K562 (cell line): ENCODE measurements around the gene PLEKHG3. TPM values are rescaled to one million over a fixed set of nuclear protein-coding genes. Genes with fewer than 3 reads are reported as not detected.

Experiments
- ATAC-seq: fragments of 200-7000 bp; cut with Tn5 transposase; 3 replicates; pipeline ENCODE4 v1.9.1; 2020; ENCODE audit warnings: moderate library complexity
- BruUV-seq: library from RNA; stranded (reverse); fragments of 400-500 nt; replicated peaks from 2 replicates; lab custom pipeline; 2021; lab: Mats Ljungman, UMichigan
- CTCF ChIA-PET: fragments of 300-600 bp; formaldehyde crosslinking; extraction: SDS; loops from one replicate; lab custom pipeline; 2021; ENCODE audit warnings: low intra/inter-chr PET ratio; lab: Yijun Ruan, JAX
- POLR2A ChIA-PET: fragments of 300-600, 350-650 bp; sonication (Branson Sonifier 250); formaldehyde crosslinking; extraction: SDS; loops from one replicate; lab custom pipeline; 2021; ENCODE audit warnings: antibody characterized with exemption, inconsistent platforms; lab: Yijun Ruan, JAX
- DNase-seq, 4 experiments: peaks; one replicate each; pipeline versions ENCODE4 v3.0.0 to v3.0.0-alpha.2; 2011 to 2018; ENCODE audit warnings: low spot score in 3 of 4, mixed read lengths in 3 of 4; ENCODE audit errors: extremely low read depth in 1 of 4
- FAIRE-seq: peaks from 2 replicates; lab custom pipeline; 2011; peaks lifted over from hg19 to GRCh38; lab: Jason Lieb, UNC
- H2AFZ ChIP-seq: 2 replicates; pipeline ENCODE4 v1.6.0; 2011; ENCODE audit warnings: low read depth, low read length, control low read depth, inconsistent platforms
- H3K27ac ChIP-seq: fragments of 200-600 bp; 3 replicates; pipeline ENCODE4 v1.8.0; 2011; ENCODE audit warnings: low read depth, mild to moderate bottlenecking, control low read depth, inconsistent platforms, low read length, moderate library complexity, mixed read lengths; ENCODE audit errors: extremely low read depth
- H3K27me3 ChIP-seq, 2 experiments: fragments of 300-600 bp in 1 of 2; 2 replicates in 1 of 2; 3 replicates in 1 of 2; pipeline versions ENCODE4 v1.6.0 to v1.8.0; 2011; ENCODE audit warnings: inconsistent platforms in 2 of 2, low read length in 2 of 2, mild to moderate bottlenecking in 1 of 2, mixed read lengths in 1 of 2, moderate library complexity in 1 of 2; ENCODE audit not compliant: control insufficient read depth in 2 of 2, insufficient read depth in 2 of 2
- H3K36me3 ChIP-seq: fragments of 300-600 bp; 3 replicates; pipeline ENCODE4 v1.8.0; 2011; ENCODE audit warnings: mild to moderate bottlenecking, low read length, inconsistent platforms; ENCODE audit not compliant: control insufficient read depth, insufficient read depth
- H3K4me1 ChIP-seq, 2 experiments: fragments of 200-600 bp in 1 of 2; replicated peaks in 1 of 2; 2 replicates in 1 of 2; 3 replicates in 1 of 2; pipeline versions ENCODE4 v1.5.1 to v1.8.0; 2011; ENCODE audit warnings: inconsistent platforms in 2 of 2, low read length in 2 of 2, mild to moderate bottlenecking in 1 of 2, mixed read lengths in 1 of 2, moderate library complexity in 1 of 2; ENCODE audit not compliant: control insufficient read depth in 2 of 2, insufficient read depth in 2 of 2
- H3K4me2 ChIP-seq: 2 replicates; pipeline ENCODE4 v1.6.1; 2011; ENCODE audit warnings: low read length, control low read depth, inconsistent platforms, mixed read lengths; ENCODE audit not compliant: insufficient read depth
- H3K4me3 ChIP-seq: fragments of 200-600 bp; sonication (generic), shearing (Covaris generic); 2 replicates; pipeline ENCODE4 v1.5.1; 2016; ENCODE audit warnings: control low read depth, inconsistent platforms
- H3K79me2 ChIP-seq: fragments of 200-600 bp; 3 replicates; pipeline ENCODE4 v1.8.0; 2011; ENCODE audit warnings: low read length, inconsistent platforms; ENCODE audit not compliant: control insufficient read depth, insufficient read depth
- H3K9ac ChIP-seq, 2 experiments: 2 replicates each; pipeline versions ENCODE4 v1.6.0 to v1.6.1; 2011; ENCODE audit warnings: low read depth in 2 of 2, low read length in 2 of 2, control low read depth in 1 of 2, inconsistent platforms in 1 of 2, mild to moderate bottlenecking in 1 of 2, mixed read lengths in 1 of 2; ENCODE audit not compliant: insufficient read depth in 1 of 2
- H3K9me1 ChIP-seq: one replicate; pipeline ENCODE4 v1.6.0; 2011; ENCODE audit warnings: inconsistent platforms, mild to moderate bottlenecking, low read length, moderate library complexity; ENCODE audit not compliant: control insufficient read depth, insufficient read depth
- H3K9me3 ChIP-seq: replicated peaks from 2 replicates; pipeline ENCODE4 v1.5.1; 2011; ENCODE audit warnings: low read depth, low read length, inconsistent platforms; ENCODE audit not compliant: control insufficient read depth, insufficient read depth
- H4K20me1 ChIP-seq: replicated peaks from 2 replicates; pipeline ENCODE4 v1.6.1; 2011; ENCODE audit warnings: low read length, inconsistent platforms, mixed read lengths; ENCODE audit not compliant: control insufficient read depth, insufficient read depth
- ATF7 ChIP-seq: fragments of 450-650 bp; IDR thresholded peaks from 2 replicates; pipeline ENCODE4 v1.7.1; 2014; ENCODE audit warnings: mild to moderate bottlenecking, moderate library complexity
- CAMTA2 ChIP-seq: fragments of 250-450 bp; sonication (Bioruptor Pico); conservative IDR thresholded peaks from 2 replicates; pipeline ENCODE4 v1.5.1; 2022
- HIVEP1 ChIP-seq: fragments of 250-450 bp; sonication (Bioruptor Pico); IDR thresholded peaks from 2 replicates; pipeline ENCODE4 v1.4.0; 2020; ENCODE audit warnings: mild to moderate bottlenecking
- JUN ChIP-seq, 2 experiments: sonication (generic) in 1 of 2; formaldehyde crosslinking in 1 of 2; IDR thresholded peaks; 2 replicates each; pipeline versions ENCODE4 v1.6.1 to v1.8.0; 2012 to 2022; ENCODE audit warnings: borderline replicate concordance in 2 of 2, mild to moderate bottlenecking in 2 of 2, improper control_type of control experiment in 1 of 2, low read depth in 1 of 2, low read length in 1 of 2, missing genetic modification reagents in 1 of 2
- MTA3 ChIP-seq: fragments of 450-650 bp; formaldehyde crosslinking; IDR thresholded peaks from 2 replicates; pipeline ENCODE4 v1.6.1; 2017; ENCODE audit warnings: mild to moderate bottlenecking, borderline replicate concordance
- ZC3H4 ChIP-seq: sonication (generic); formaldehyde crosslinking; IDR thresholded peaks from 2 replicates; pipeline ENCODE4 v1.9.0; 2021; ENCODE audit warnings: missing genetic modification reagents, borderline replicate concordance
- ZNF316 ChIP-seq: fragments of 450-650 bp; IDR thresholded peaks from 2 replicates; pipeline ENCODE4 v1.6.1; 2016
- WGBS: fragments of 100-300 bp; shearing (Covaris generic); methylation state at CpG from one replicate; pipeline ENCODE4 v1.1.6; 2016; ENCODE audit warnings: low coverage, mixed read lengths; ENCODE audit not compliant: insufficient coverage; ENCODE audit errors: missing lambda C conversion rate; 5-methylcytosine and 5-hydroxymethylcytosine counted together
- in situ Hi-C: fragments of 300-500 bp; cut with MboI; formaldehyde crosslinking; loops from 4 replicates; pipeline ENCODE4 v1.15.0; 2018; ENCODE audit warnings: inconsistent platforms, mixed read lengths
- intact Hi-C: fragments of 100-400 bp; cut with micrococcal nuclease; formaldehyde crosslinking; loops from 2 replicates; pipeline ENCODE4 v1.14.2; 2022
- polyA plus RNA-seq, 8 experiments: library from polyadenylated mRNA; depleted of rRNA in 4 of 8; stranded (reverse) in 5 of 8; unstranded in 3 of 8; fragments of >200 nt; fragmentation: Nextera tagmentation in 2 of 8; fragmentation: Illumina TruSeq in 1 of 8; extraction: Ambion mirVana in 2 of 8; extraction: Trizol in 1 of 8; gene quantifications; 2 replicates each; pipeline versions ENCODE4 v1.2.1 to v1.2.3, GENCODE V29; 2011 to 2014; ENCODE audit warnings: inconsistent platforms in 1 of 8, missing spikeins in 1 of 8
- total RNA-seq, 7 experiments: library from RNA; depleted of rRNA in 6 of 7; stranded (reverse); fragments of >200 nt in 6 of 7; fragmentation: Illumina TruSeq in 2 of 7; extraction: Trizol in 2 of 7; gene quantifications; 2 replicates each; pipeline versions ENCODE4 v1.2.1 to v1.2.3, GENCODE V29; 2011 to 2021; ENCODE audit warnings: low replicate concordance in 1 of 7
- TF ChIP-seq, protein P1 (sequence below): sonication (generic); formaldehyde crosslinking; IDR thresholded peaks from 2 replicates; pipeline ENCODE4 v1.8.1; 2023; ENCODE audit warnings: mild to moderate bottlenecking, missing genetic modification reagents
- TF ChIP-seq, protein P2 (sequence below): conservative IDR thresholded peaks from 2 replicates; pipeline ENCODE4 v1.6.1; 2011; ENCODE audit warnings: low read depth, mild to moderate bottlenecking, low read length; ENCODE audit not compliant: control insufficient read depth
- TF ChIP-seq, protein P3 (sequence below): sonication (generic); formaldehyde crosslinking; IDR thresholded peaks from 2 replicates; pipeline ENCODE4 v1.8.1; 2023; ENCODE audit warnings: missing genetic modification reagents, mild to moderate bottlenecking, borderline replicate concordance

The PLEKHG3 gene
- total and polyA plus RNA-seq, 9 of the 15 experiments (the other 6 are each of a cell fraction or from before 2014, with no cell fraction given) = 0.04 to 0.16 TPM; not detected in 7

DNA sequence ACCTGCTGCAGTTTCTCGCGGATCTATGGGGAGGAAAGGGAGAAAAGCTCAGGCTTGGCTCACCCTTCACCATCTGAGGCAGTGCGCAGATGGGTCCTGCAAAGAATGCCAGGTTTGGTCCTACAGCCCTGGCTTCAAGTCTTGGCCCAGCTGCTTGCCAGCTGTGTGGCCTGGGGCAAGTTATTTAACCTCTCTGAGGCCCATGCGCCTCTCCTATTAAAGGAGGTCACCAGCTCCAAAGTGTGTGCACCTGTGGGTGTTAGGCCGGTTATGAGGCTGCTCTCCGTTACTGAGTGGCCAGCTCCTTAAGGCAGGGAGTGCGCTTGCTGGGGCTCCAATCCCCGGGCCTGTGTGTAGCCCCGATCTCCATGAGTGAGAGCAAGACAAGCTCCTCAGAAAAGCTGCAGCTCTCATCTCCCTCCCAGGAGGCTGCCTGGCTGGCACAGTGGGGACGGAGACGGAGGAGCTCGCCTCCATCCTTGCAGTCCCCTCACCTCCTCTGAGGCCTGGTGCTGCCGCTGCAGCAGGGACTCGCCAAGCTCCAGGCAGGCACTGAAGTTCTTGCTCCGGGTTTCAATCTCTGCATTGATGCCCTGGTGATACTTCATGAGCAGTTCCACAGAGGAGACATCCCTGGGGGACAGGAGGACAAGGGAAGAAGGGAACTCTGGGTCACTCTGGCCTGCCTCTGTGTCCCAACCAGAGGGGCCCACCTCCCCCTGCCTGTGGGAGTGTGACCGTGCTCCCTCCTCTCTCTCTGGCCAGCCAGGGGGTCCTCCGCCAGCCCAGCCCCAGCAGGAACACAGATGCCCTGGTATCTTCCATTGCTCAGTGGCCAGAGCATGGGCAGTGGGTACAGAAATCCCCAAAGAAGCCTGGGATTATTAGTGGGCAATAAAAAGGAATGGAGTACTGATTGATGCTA, 65.1 kb downstream of the PLEKHG3 start (continued):
- TF ChIP-seq ATF7 = no peak
- TF ChIP-seq, all 486 proteins: peak for 0

DNA sequence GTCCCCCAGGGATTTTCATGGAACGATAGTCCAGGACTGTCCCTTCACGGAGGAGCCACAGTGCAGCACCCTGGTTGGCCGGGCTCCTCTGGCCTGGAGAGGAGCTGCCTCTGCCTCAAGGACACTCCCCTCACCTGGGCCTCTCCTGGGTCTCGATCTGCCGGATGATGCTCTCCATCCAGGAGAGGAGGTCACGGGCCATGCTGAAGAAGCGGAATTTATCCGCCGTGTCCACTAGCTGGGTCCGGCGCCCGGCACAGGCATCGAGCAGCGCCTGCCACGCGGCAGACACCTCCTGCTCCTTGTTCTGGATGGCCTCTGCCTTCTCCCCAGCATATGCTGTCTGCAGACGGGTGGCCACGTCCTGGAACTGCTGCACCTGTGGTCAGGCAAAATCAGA, 66.5 kb downstream of the PLEKHG3 start:
- ATAC-seq (no peak), DNase-seq (no peak), FAIRE-seq (no peak)
- intact Hi-C loops = no loop called here
- no peaks in the 10 kb centered on the region for H4K20me1 ChIP-seq
- ChIA-PET POLR2A (no interaction called here), CTCF (no interaction called here)
- no peak overlapping the region for H3K9ac ChIP-seq
- peaks cover 80% of the 10 kb centered on the region for H3K36me3 ChIP-seq
- in situ Hi-C loops = no loop called here
- no peak overlapping the region for H3K27ac ChIP-seq
- no peak overlapping the region for H3K4me2 ChIP-seq
- no peaks in the 10 kb centered on the region for H3K79me2 ChIP-seq
- no peaks in the 10 kb centered on the region for H3K27me3 ChIP-seq
- peaks cover 0 to 10% of the 10 kb centered on the region in 2 experiments; a peak in 2 of 5 replicates for H3K4me1 ChIP-seq
- H3K9me1 ChIP-seq = no peaks in the 10 kb centered on the region
- no TSS peak for BruUV-seq
- H3K4me3 ChIP-seq = no peak overlapping the region
- no peaks in the 10 kb centered on the region for H3K9me3 ChIP-seq
- WGBS = 100% methylated on average over 8 of the region's 18 CpGs
- H2AFZ ChIP-seq = no peak overlapping the region
- TF ChIP-seq, protein P1, sequence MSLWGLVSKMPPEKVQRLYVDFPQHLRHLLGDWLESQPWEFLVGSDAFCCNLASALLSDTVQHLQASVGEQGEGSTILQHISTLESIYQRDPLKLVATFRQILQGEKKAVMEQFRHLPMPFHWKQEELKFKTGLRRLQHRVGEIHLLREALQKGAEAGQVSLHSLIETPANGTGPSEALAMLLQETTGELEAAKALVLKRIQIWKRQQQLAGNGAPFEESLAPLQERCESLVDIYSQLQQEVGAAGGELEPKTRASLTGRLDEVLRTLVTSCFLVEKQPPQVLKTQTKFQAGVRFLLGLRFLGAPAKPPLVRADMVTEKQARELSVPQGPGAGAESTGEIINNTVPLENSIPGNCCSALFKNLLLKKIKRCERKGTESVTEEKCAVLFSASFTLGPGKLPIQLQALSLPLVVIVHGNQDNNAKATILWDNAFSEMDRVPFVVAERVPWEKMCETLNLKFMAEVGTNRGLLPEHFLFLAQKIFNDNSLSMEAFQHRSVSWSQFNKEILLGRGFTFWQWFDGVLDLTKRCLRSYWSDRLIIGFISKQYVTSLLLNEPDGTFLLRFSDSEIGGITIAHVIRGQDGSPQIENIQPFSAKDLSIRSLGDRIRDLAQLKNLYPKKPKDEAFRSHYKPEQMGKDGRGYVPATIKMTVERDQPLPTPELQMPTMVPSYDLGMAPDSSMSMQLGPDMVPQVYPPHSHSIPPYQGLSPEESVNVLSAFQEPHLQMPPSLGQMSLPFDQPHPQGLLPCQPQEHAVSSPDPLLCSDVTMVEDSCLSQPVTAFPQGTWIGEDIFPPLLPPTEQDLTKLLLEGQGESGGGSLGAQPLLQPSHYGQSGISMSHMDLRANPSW (CRISPR knock-in tag) = no peak
- TF ChIP-seq MTA3 (no peak), JUN (IDR thresholded peaks at IDR 0.05; ENCODE audit: borderline replicate concordance, low read depth, low read length) (no peak), JUN (CRISPR knock-in tag; IDR thresholded peaks at IDR 0.05; ENCODE audit: borderline replicate concordance) (no peak), HIVEP1 (CRISPR knock-in tag) (no peak), ZC3H4 (CRISPR knock-in tag) (no peak), ZNF316 (no peak), CAMTA2 (no peak)
- TF ChIP-seq, protein P2, sequence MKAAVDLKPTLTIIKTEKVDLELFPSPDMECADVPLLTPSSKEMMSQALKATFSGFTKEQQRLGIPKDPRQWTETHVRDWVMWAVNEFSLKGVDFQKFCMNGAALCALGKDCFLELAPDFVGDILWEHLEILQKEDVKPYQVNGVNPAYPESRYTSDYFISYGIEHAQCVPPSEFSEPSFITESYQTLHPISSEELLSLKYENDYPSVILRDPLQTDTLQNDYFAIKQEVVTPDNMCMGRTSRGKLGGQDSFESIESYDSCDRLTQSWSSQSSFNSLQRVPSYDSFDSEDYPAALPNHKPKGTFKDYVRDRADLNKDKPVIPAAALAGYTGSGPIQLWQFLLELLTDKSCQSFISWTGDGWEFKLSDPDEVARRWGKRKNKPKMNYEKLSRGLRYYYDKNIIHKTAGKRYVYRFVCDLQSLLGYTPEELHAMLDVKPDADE = no peak
- TF ChIP-seq, protein P3, sequence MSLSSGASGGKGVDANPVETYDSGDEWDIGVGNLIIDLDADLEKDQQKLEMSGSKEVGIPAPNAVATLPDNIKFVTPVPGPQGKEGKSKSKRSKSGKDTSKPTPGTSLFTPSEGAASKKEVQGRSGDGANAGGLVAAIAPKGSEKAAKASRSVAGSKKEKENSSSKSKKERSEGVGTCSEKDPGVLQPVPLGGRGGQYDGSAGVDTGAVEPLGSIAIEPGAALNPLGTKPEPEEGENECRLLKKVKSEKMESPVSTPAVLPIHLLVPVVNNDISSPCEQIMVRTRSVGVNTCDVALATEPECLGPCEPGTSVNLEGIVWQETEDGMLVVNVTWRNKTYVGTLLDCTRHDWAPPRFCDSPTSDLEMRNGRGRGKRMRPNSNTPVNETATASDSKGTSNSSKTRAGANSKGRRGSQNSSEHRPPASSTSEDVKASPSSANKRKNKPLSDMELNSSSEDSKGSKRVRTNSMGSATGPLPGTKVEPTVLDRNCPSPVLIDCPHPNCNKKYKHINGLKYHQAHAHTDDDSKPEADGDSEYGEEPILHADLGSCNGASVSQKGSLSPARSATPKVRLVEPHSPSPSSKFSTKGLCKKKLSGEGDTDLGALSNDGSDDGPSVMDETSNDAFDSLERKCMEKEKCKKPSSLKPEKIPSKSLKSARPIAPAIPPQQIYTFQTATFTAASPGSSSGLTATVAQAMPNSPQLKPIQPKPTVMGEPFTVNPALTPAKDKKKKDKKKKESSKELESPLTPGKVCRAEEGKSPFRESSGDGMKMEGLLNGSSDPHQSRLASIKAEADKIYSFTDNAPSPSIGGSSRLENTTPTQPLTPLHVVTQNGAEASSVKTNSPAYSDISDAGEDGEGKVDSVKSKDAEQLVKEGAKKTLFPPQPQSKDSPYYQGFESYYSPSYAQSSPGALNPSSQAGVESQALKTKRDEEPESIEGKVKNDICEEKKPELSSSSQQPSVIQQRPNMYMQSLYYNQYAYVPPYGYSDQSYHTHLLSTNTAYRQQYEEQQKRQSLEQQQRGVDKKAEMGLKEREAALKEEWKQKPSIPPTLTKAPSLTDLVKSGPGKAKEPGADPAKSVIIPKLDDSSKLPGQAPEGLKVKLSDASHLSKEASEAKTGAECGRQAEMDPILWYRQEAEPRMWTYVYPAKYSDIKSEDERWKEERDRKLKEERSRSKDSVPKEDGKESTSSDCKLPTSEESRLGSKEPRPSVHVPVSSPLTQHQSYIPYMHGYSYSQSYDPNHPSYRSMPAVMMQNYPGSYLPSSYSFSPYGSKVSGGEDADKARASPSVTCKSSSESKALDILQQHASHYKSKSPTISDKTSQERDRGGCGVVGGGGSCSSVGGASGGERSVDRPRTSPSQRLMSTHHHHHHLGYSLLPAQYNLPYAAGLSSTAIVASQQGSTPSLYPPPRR (CRISPR knock-in tag) = no peak
